Gastroesophageal sphincter (tissue), 4 donors: ENCODE measurements around the gene PTPRN2. TPM values are rescaled to one million over a fixed set of nuclear protein-coding genes. Genes with fewer than 3 reads are reported as not detected.

Source experiments
- ATAC-seq: fragments of 150-250 bp; one replicate; pipeline ENCODE4 v1.9.1; 2016; ENCODE audit warnings: mild to moderate bottlenecking, moderate library complexity
- H3K27ac ChIP-seq, 4 donors: fragments of 200-600 bp; sonication (generic) in 3 of 4; 1 replicate in 3 of 4; 2 replicates in 1 of 4; pipeline ENCODE4 v1.5.1; 2016 to 2019
- H3K27me3 ChIP-seq: fragments of 200-600 bp; sonication (generic); one replicate; pipeline ENCODE4 v1.5.1; 2019
- H3K36me3 ChIP-seq, 2 donors: fragments of 200-600 bp; sonication (generic); one replicate each; pipeline ENCODE4 v1.5.1; 2019; ENCODE audit warnings: control low read depth in 1 of 2
- H3K4me1 ChIP-seq, 3 donors: fragments of 200-600 bp; sonication (generic); 1 replicate in 2 of 3; 2 replicates in 1 of 3; pipeline ENCODE4 v1.5.1; 2016 to 2019; ENCODE audit warnings: control low read depth in 2 of 3
- H3K4me3 ChIP-seq, 2 donors: fragments of 200-600 bp; sonication (generic); one replicate each; pipeline ENCODE4 v1.5.1; 2019; ENCODE audit warnings: mild to moderate bottlenecking in 1 of 2, moderate library complexity in 1 of 2
- H3K9me3 ChIP-seq, 3 donors: fragments of 200-600 bp; sonication (generic); one replicate each; pipeline ENCODE4 v1.5.1; 2017 to 2019; ENCODE audit warnings: control low read depth in 2 of 3
- CTCF ChIP-seq, 4 experiments: fragments of 200-600 bp in 2 of 4; fragments of 450-650 bp in 2 of 4; sonication (generic) in 1 of 4; IDR thresholded peaks; one replicate each; pipeline ENCODE4 v1.5.1; 2017 to 2019; ENCODE audit warnings: antibody characterized with exemption in 4 of 4, mild to moderate bottlenecking in 2 of 4, moderate library complexity in 2 of 4
- EP300 ChIP-seq: sonication (generic); formaldehyde crosslinking; IDR thresholded peaks from one replicate; pipeline ENCODE4 v1.6.1; 2017; ENCODE audit warnings: antibody characterized with exemption, mild to moderate bottlenecking
- POLR2A ChIP-seq, 2 donors: fragments of 450-650 bp; IDR thresholded peaks; one replicate each; pipeline ENCODE4 v1.6.1; 2017; ENCODE audit warnings: antibody characterized with exemption in 2 of 2, mild to moderate bottlenecking in 2 of 2, moderate library complexity in 1 of 2
- POLR2AphosphoS5 ChIP-seq: sonication (generic); formaldehyde crosslinking; IDR thresholded peaks from one replicate; pipeline ENCODE4 v1.6.1; 2017; ENCODE audit warnings: antibody characterized with exemption
- WGBS, 2 donors: methylation state at CpG; one replicate each; pipeline ENCODE4 v1.1.5; 2018; ENCODE audit warnings: low coverage in 1 of 2; 5-methylcytosine and 5-hydroxymethylcytosine counted together
- total RNA-seq, 4 donors: library from RNA; depleted of rRNA; stranded (reverse); fragments of >200 nt; gene quantifications; one replicate each; pipeline ENCODE4 v1.1.0, GENCODE V29; 2016

Gene PTPRN2
- total RNA-seq, 4 donors from 2014 or later, result 1.7 to 4.7 (median 3.3) TPM

GRCh38 chr7:158401295-158401694 lies 186.3 kb downstream of the PTPRN2 start:
- H3K27ac ChIP-seq, result no peak overlapping the region
- WGBS, 2 donors, result 73 to 100% methylated on average over 2 to 5 of the region's 8 CpGs
- no peaks in the 10 kb centered on the region for H3K36me3 ChIP-seq

GRCh38 chr7:158400601-158401225 lies 186.9 kb downstream of the PTPRN2 start:
- no peaks in the 10 kb centered on the region for H3K36me3 ChIP-seq
- TF ChIP-seq POLR2A (IDR thresholded peaks at IDR 0.05) (no peak), EP300 (no peak), CTCF (IDR thresholded peaks at IDR 0.05) (no peak), POLR2AphosphoS5 (no peak)
- H3K4me3 ChIP-seq, result no peak overlapping the region
- H3K4me1 ChIP-seq, result no peaks in the 10 kb centered on the region
- no peak overlapping the region for H3K27ac ChIP-seq
- no peak for ATAC-seq
- peaks cover 0 to 20% (median 0%) of the 10 kb centered on the region in 3 donors for H3K9me3 ChIP-seq
- peaks cover 6% of the 10 kb centered on the region for H3K27me3 ChIP-seq
- 56 to 68% methylated on average over 4 to 10 of the region's 24 CpGs for WGBS, 2 donors

More at GRCh38 chr7:158401295-158401694, 186.3 kb downstream of the PTPRN2 start:
- TF ChIP-seq EP300, result no peak
- no peak for TF ChIP-seq CTCF (IDR thresholded peaks at IDR 0.05)
- no peak for TF ChIP-seq POLR2AphosphoS5
- no peak for TF ChIP-seq POLR2A (IDR thresholded peaks at IDR 0.05)
- ATAC-seq, result no peak
- H3K9me3 ChIP-seq, result peaks cover 0 to 20% (median 0%) of the 10 kb centered on the region in 3 donors
- H3K4me1 ChIP-seq, result no peaks in the 10 kb centered on the region
- H3K4me3 ChIP-seq, result no peak overlapping the region
- peaks cover 6% of the 10 kb centered on the region for H3K27me3 ChIP-seq

GRCh38 chr7:158399762-158400161 lies 187.9 kb downstream of the PTPRN2 start:
- WGBS, 2 donors, result 76% methylated on average over 6 of the region's 9 CpGs; no CpG with 5 or more reads in 1 of the 2 donors
- Histone ChIP-seq H3K9me3 (peaks cover 0 to 20% (median 0%) of the 10 kb centered on the region in 3 donors), H3K36me3 (no peaks in the 10 kb centered on the region), H3K27me3 (peaks cover 6% of the 10 kb centered on the region), H3K4me1 (no peaks in the 10 kb centered on the region), H3K4me3 (no peak overlapping the region), H3K27ac (no peak overlapping the region)
- no peak for ATAC-seq
- TF ChIP-seq POLR2AphosphoS5 (no peak), EP300 (no peak), POLR2A (IDR thresholded peaks at IDR 0.05) (no peak), CTCF (IDR thresholded peaks at IDR 0.05) (no peak)

- H3K36me3 ChIP-seq, result no peaks in the 10 kb centered on the region
- H3K27me3 ChIP-seq, result peaks cover 6% of the 10 kb centered on the region
- TF ChIP-seq CTCF (IDR thresholded peaks at IDR 0.05) (no peak), POLR2A (IDR thresholded peaks at IDR 0.05) (no peak), EP300 (no peak), POLR2AphosphoS5 (no peak)
- peaks cover 0 to 20% (median 0%) of the 10 kb centered on the region in 3 donors for H3K9me3 ChIP-seq
- ATAC-seq, result no peak
- H3K4me1 ChIP-seq, result no peaks in the 10 kb centered on the region
- H3K4me3 ChIP-seq, result no peak overlapping the region
- 100% methylated on average over 1 of the region's 1 CpG for WGBS, 2 donors
- H3K27ac ChIP-seq, result no peak overlapping the region
These were observed 188.9 kb downstream of the PTPRN2 start for GRCh38 chr7:158398750-158399149.

- Histone ChIP-seq H3K27me3 (peaks cover 6% of the 10 kb centered on the region), H3K27ac (no peak overlapping the region), H3K4me3 (no peak overlapping the region), H3K36me3 (no peaks in the 10 kb centered on the region), H3K4me1 (no peaks in the 10 kb centered on the region), H3K9me3 (peaks cover 0 to 20% (median 0%) of the 10 kb centered on the region in 3 donors)
- no peak for TF ChIP-seq EP300
- no peak for TF ChIP-seq POLR2A (IDR thresholded peaks at IDR 0.05)
- no peak for TF ChIP-seq POLR2AphosphoS5
- no peak for TF ChIP-seq CTCF (IDR thresholded peaks at IDR 0.05)
- WGBS, 2 donors, result 78% methylated on average over 5 of the region's 6 CpGs; no CpG with 5 or more reads in 1 of the 2 donors
- ATAC-seq, result no peak
These were observed 189.7 kb downstream of the PTPRN2 start for GRCh38 chr7:158397885-158398284.
